Measurements from ENCODE around the gene BCR. TPM values are rescaled to one million over a fixed set of nuclear protein-coding genes. Genes with fewer than 3 reads are reported as not detected.
A peak's percentile ranks its signal among the peaks of the same experiment; 100 is the strongest.

Gene BCR
- total RNA-seq, 1 experiment from 2014 or later: 129 TPM

- TF ChIP-seq PRDM15 (CRISPR knock-in tag; IDR thresholded peaks at IDR 0.05) (no peak), SMAD4 (CRISPR knock-in tag; IDR thresholded peaks at IDR 0.05) (no peak), E2F1 (CRISPR knock-in tag; IDR thresholded peaks at IDR 0.05) (no peak), ZNF219 (CRISPR knock-in tag; IDR thresholded peaks at IDR 0.05; ENCODE audit: borderline replicate concordance) (no peak), ATF6 (CRISPR knock-in tag; IDR thresholded peaks at IDR 0.05) (no peak), NR1H2 (CRISPR knock-in tag; IDR thresholded peaks at IDR 0.05) (no peak), ZNF671 (CRISPR knock-in tag; IDR thresholded peaks at IDR 0.05) (no peak), RORB (CRISPR knock-in tag; IDR thresholded peaks at IDR 0.05) (no peak), GTF2I (CRISPR knock-in tag; conservative IDR thresholded peaks at IDR 0.05) (no peak)
These were observed 80.6 kb downstream of the BCR start (continued) for GRCh38 chr22:23260645-23261581.

- no peaks in the 10 kb centered on the region for H3K9me3 Mint-ChIP-seq
- peaks cover 25% of the 10 kb centered on the region for H3K36me3 Mint-ChIP-seq
- H3K4me1 Mint-ChIP-seq: peaks cover 26% of the 10 kb centered on the region
- H3K4me3 Mint-ChIP-seq: no peak overlapping the region
- DNase-seq (ENCODE audit: low spot score) (no peak), ATAC-seq (no peak)
- ChIA-PET POLR2A (no interaction called here), CTCF (interaction anchor here (0.6 to 2.5 kb wide), 7 partner anchors 7 to 473 kb away, joined by 3 to 13 read pairs (median 8); no protein-coding TSS in a partner anchor)
- peak overlapping the region; percentile 70; the same call in 1 of the 2 replicates for H3K27ac Mint-ChIP-seq
- no peaks in the 10 kb centered on the region for H3K27me3 Mint-ChIP-seq (ENCODE audit: low read depth)
- TF ChIP-seq SOX15 (CRISPR knock-in tag; IDR thresholded peaks at IDR 0.05) (no peak), PRDM15 (CRISPR knock-in tag; IDR thresholded peaks at IDR 0.05) (no peak), ATF6 (CRISPR knock-in tag; IDR thresholded peaks at IDR 0.05) (no peak), ZNF263 (CRISPR knock-in tag; IDR thresholded peaks at IDR 0.05; ENCODE audit: low read depth) (no peak), STAT6 (CRISPR knock-in tag; conservative IDR thresholded peaks at IDR 0.05; ENCODE audit: low read depth) (no peak), HMGXB4 (CRISPR knock-in tag; IDR thresholded peaks at IDR 0.05) (no peak)
These were observed 81.7 kb downstream of the BCR start for GRCh38 chr22:23261900-23262450.

All from WTC11 (cell line).